Body of pancreas (tissue), 4 donors: Measurements from ENCODE around the gene ZNF511. TPM values are rescaled to one million over a fixed set of nuclear protein-coding genes. Genes with fewer than 3 reads are reported as not detected.

ENCODE experiments used
- ATAC-seq: fragments of 150-250 bp; one replicate; pipeline ENCODE4 v1.9.1; 2016
- DNase-seq, 4 donors: peaks; one replicate each; pipeline ENCODE4 v3.0.0-alpha.2; 2019
- H3K27ac ChIP-seq, 4 donors: fragments of 200-600 bp; sonication (generic); 1 replicate in 3 of 4; 2 replicates in 1 of 4; pipeline versions ENCODE4 v1.5.1 to v1.6.1; 2016 to 2019; ENCODE audit warnings: mild to moderate bottlenecking in 1 of 4, mixed read lengths in 1 of 4, moderate library complexity in 1 of 4
- H3K27me3 ChIP-seq, 2 donors: fragments of 200-600 bp; sonication (generic); one replicate each; pipeline ENCODE4 v1.6.0; 2016; ENCODE audit warnings: mild to moderate bottlenecking in 1 of 2
- H3K36me3 ChIP-seq, 2 donors: fragments of 200-600 bp; sonication (generic); replicated peaks in 1 of 2; 2 replicates each; pipeline ENCODE4 v1.5.1; 2016; ENCODE audit warnings: low read depth in 2 of 2; ENCODE audit not compliant: insufficient read depth in 1 of 2
- H3K4me1 ChIP-seq: fragments of 200-600 bp; sonication (generic); one replicate; pipeline ENCODE4 v1.6.0; 2016
- H3K4me3 ChIP-seq, 2 donors: fragments of 200-600 bp; sonication (generic); 1 replicate in 1 of 2; 2 replicates in 1 of 2; pipeline ENCODE4 v1.5.1; 2016 to 2019
- H3K9me3 ChIP-seq, 3 donors: fragments of 200-600 bp; sonication (generic); 1 replicate in 2 of 3; 2 replicates in 1 of 3; pipeline ENCODE4 v1.5.1; 2016
- CTCF ChIP-seq, 7 experiments: fragments of 450-650 bp in 4 of 7; fragments of 200-600 bp in 3 of 7; sonication (generic) in 3 of 7; IDR thresholded peaks; one replicate each; pipeline ENCODE4 v1.5.1; 2016 to 2019; ENCODE audit warnings: antibody characterized with exemption in 7 of 7
- POLR2A ChIP-seq, 3 donors: fragments of 450-650 bp; IDR thresholded peaks; one replicate each; pipeline ENCODE4 v1.6.1; 2016; ENCODE audit warnings: antibody characterized with exemption in 3 of 3, mild to moderate bottlenecking in 2 of 3
- WGBS, 2 donors: methylation state at CpG; one replicate each; pipeline ENCODE4 v1.1.5; 2017; 5-methylcytosine and 5-hydroxymethylcytosine counted together
- intact Hi-C: fragments of 100-400 bp; cut with DNase I; formaldehyde crosslinking; loops from one replicate; pipeline ENCODE4 v1.15.1; 2023
- total RNA-seq, 2 donors: library from RNA; depleted of rRNA; stranded (reverse); fragments of >200 nt; gene quantifications; one replicate each; pipeline ENCODE4 v1.1.0, GENCODE V29; 2016

ZNF511 gene
- total RNA-seq, 2 donors from 2014 or later: 15.0 to 22.7 TPM

- DNase-seq (no peak), ATAC-seq (no peak)
- H3K27ac ChIP-seq: no peak overlapping the region
- H3K36me3 ChIP-seq: peaks cover 0 to 3% of the 10 kb centered on the region in 2 donors
- H3K27me3 ChIP-seq: no peaks in the 10 kb centered on the region
- H3K4me3 ChIP-seq: no peak overlapping the region
- no peaks in the 10 kb centered on the region for H3K4me1 ChIP-seq
- intact Hi-C loops: no loop called here
- WGBS, 2 donors: 92 to 95% methylated on average over 4 to 8 of the region's 19 CpGs
- TF ChIP-seq POLR2A (IDR thresholded peaks at IDR 0.05) (no peak), CTCF (IDR thresholded peaks at IDR 0.05) (no peak)
- no peaks in the 10 kb centered on the region for H3K9me3 ChIP-seq
Observed at GRCh38 chr10:133270773-133271297, 37.9 kb upstream of the ZNF511 start.

GRCh38 chr10:133271521-133272300 is 37.0 kb upstream of the ZNF511 start:
- intact Hi-C loops: no loop called here
- 82 to 87% methylated on average over 17 to 35 of the region's 35 CpGs for WGBS, 2 donors
- no peak for ATAC-seq
- TF ChIP-seq POLR2A (IDR thresholded peaks at IDR 0.05): no peak
- TF ChIP-seq CTCF (IDR thresholded peaks at IDR 0.05): no peak
- no peak for DNase-seq
- H3K4me3 ChIP-seq: no peak overlapping the region
- H3K36me3 ChIP-seq: peaks cover 0 to 3% of the 10 kb centered on the region in 2 donors
- H3K4me1 ChIP-seq: peaks cover 7% of the 10 kb centered on the region
- no peaks in the 10 kb centered on the region for H3K9me3 ChIP-seq
- no peaks in the 10 kb centered on the region for H3K27me3 ChIP-seq
- H3K27ac ChIP-seq: no peak overlapping the region

- Histone ChIP-seq H3K27ac (no peak overlapping the region), H3K4me3 (no peak overlapping the region), H3K27me3 (no peaks in the 10 kb centered on the region), H3K4me1 (peaks cover 15% of the 10 kb centered on the region), H3K9me3 (no peaks in the 10 kb centered on the region), H3K36me3 (peaks cover 0 to 3% of the 10 kb centered on the region in 2 donors)
- intact Hi-C loops: no loop called here
- ATAC-seq (no peak), DNase-seq (no peak)
- WGBS, 2 donors: 83 to 84% methylated on average over 20 to 22 of the region's 29 CpGs
- no peak for TF ChIP-seq CTCF (IDR thresholded peaks at IDR 0.05)
- no peak for TF ChIP-seq POLR2A (IDR thresholded peaks at IDR 0.05)
Observed at GRCh38 chr10:133272301-133272963, 36.3 kb upstream of the ZNF511 start.

GRCh38 chr10:133272964-133273420 is 35.7 kb upstream of the ZNF511 start:
- ATAC-seq (no peak), DNase-seq (no peak)
- TF ChIP-seq POLR2A (IDR thresholded peaks at IDR 0.05) (no peak), CTCF (IDR thresholded peaks at IDR 0.05) (no peak)
- WGBS, 2 donors: 90 to 93% methylated on average over 7 to 20 of the region's 25 CpGs
- no peaks in the 10 kb centered on the region for H3K27me3 ChIP-seq
- H3K27ac ChIP-seq: no peak overlapping the region
- peaks cover 0 to 3% of the 10 kb centered on the region in 2 donors for H3K36me3 ChIP-seq
- H3K4me1 ChIP-seq: peaks cover 20% of the 10 kb centered on the region
- H3K4me3 ChIP-seq: no peak overlapping the region
- H3K9me3 ChIP-seq: no peaks in the 10 kb centered on the region
- intact Hi-C loops: no loop called here
